Measurements from ENCODE around the gene TOPORS.
A peak's percentile ranks its signal among the peaks of the same experiment; 100 is the strongest.
"Not testable (repeated sequence)": the region's sequence is repeated elsewhere in the genome, so short reads cannot be mapped to it uniquely, and the experiment has no call there.

Gene TOPORS

GRCh38 chr9:32566770-32567169 lies 14.4 kb upstream of the TOPORS start:
- DNase-seq (ENCODE audit: low read depth in 3 of 3): no peak

GRCh38 chr9:32565967-32566366 lies 13.6 kb upstream of the TOPORS start:
- no peak for DNase-seq (ENCODE audit: low read depth in 3 of 3)

GRCh38 chr9:32558408-32558934 lies 6.1 kb upstream of the TOPORS start:
- no peak for DNase-seq (ENCODE audit: low read depth in 3 of 3)

- DNase-seq (ENCODE audit: low read depth in 3 of 3): no peak
These were observed 2.2 kb upstream of the TOPORS start for GRCh38 chr9:32554591-32554990.

GRCh38 chr9:32554107-32554506 lies 1.7 kb upstream of the TOPORS start:
- no peak for DNase-seq (ENCODE audit: low read depth in 3 of 3)

GRCh38 chr9:32551276-32552051 lies 922 bp downstream of the TOPORS start:
- DNase-seq (ENCODE audit: low read depth in 3 of 3): peak in 2 of 3 experiments; percentile 14 to 52

GRCh38 chr9:32550562-32551275 lies 1.7 kb downstream of the TOPORS start:
- DNase-seq (ENCODE audit: low read depth in 3 of 3): peak; percentile 87 to 88 (median 88)

GRCh38 chr9:32550150-32550561 lies 2.2 kb downstream of the TOPORS start:
- DNase-seq (ENCODE audit: low read depth in 3 of 3): no peak

- DNase-seq (ENCODE audit: low read depth in 3 of 3): not testable (repeated sequence)
These were observed 4.2 kb downstream of the TOPORS start for GRCh38 chr9:32548213-32548612.

- no peak for DNase-seq (ENCODE audit: low read depth in 3 of 3)
These were observed 6.5 kb downstream of the TOPORS start for GRCh38 chr9:32545884-32546283.

GRCh38 chr9:32543047-32543446 lies 9.3 kb downstream of the TOPORS start:
- no peak for DNase-seq (ENCODE audit: low read depth in 3 of 3)

GRCh38 chr9:32533816-32534215 lies 18.6 kb downstream of the TOPORS start:
- DNase-seq (ENCODE audit: low read depth in 3 of 3): no peak

- no peak for DNase-seq (ENCODE audit: low read depth in 3 of 3)
These were observed 19.1 kb downstream of the TOPORS start for GRCh38 chr9:32533336-32533735.

- DNase-seq (ENCODE audit: low read depth in 3 of 3): no peak
These were observed 25.7 kb downstream of the TOPORS start for GRCh38 chr9:32526707-32527048.

- peak; percentile 50 to 73 (median 57) for DNase-seq (ENCODE audit: low read depth in 3 of 3)
These were observed 26.2 kb downstream of the TOPORS start, which contains the start of gene RIGI for GRCh38 chr9:32526041-32526706. RIGI (minus strand) TSS chr9:32526196; CDS start chr9:32526166, 30 bp downstream.

GRCh38 chr9:32525709-32526030 lies 26.7 kb downstream of the TOPORS start:
- DNase-seq (ENCODE audit: low read depth in 3 of 3): no peak

- DNase-seq (ENCODE audit: low read depth in 3 of 3): no peak
These were observed 27.3 kb downstream of the TOPORS start for GRCh38 chr9:32524892-32525708.

GRCh38 chr9:32524558-32524891 lies 27.9 kb downstream of the TOPORS start:
- not testable (repeated sequence) for DNase-seq (ENCODE audit: low read depth in 3 of 3)

- no peak for DNase-seq (ENCODE audit: low read depth in 3 of 3)
These were observed 28.5 kb downstream of the TOPORS start for GRCh38 chr9:32523910-32524309.

GRCh38 chr9:32518276-32518675 lies 34.1 kb downstream of the TOPORS start:
- DNase-seq (ENCODE audit: low read depth in 3 of 3): no peak

- DNase-seq (ENCODE audit: low read depth in 3 of 3): no peak
These were observed 36.1 kb downstream of the TOPORS start for GRCh38 chr9:32516241-32516640.

- DNase-seq (ENCODE audit: low read depth in 3 of 3): no peak
These were observed 43.7 kb downstream of the TOPORS start for GRCh38 chr9:32508728-32509127.
